ENCODE data around the gene GCSAML.

Gene GCSAML

GRCh38 chr1:247552231-247552630 lies 3.3 kb downstream of the GCSAML start:
- TF ChIP-seq NFIC (IDR thresholded peaks at IDR 0.05): no peak
- no peak for TF ChIP-seq CREB1 (IDR thresholded peaks at IDR 0.05; ENCODE audit: low read depth)

DNA sequence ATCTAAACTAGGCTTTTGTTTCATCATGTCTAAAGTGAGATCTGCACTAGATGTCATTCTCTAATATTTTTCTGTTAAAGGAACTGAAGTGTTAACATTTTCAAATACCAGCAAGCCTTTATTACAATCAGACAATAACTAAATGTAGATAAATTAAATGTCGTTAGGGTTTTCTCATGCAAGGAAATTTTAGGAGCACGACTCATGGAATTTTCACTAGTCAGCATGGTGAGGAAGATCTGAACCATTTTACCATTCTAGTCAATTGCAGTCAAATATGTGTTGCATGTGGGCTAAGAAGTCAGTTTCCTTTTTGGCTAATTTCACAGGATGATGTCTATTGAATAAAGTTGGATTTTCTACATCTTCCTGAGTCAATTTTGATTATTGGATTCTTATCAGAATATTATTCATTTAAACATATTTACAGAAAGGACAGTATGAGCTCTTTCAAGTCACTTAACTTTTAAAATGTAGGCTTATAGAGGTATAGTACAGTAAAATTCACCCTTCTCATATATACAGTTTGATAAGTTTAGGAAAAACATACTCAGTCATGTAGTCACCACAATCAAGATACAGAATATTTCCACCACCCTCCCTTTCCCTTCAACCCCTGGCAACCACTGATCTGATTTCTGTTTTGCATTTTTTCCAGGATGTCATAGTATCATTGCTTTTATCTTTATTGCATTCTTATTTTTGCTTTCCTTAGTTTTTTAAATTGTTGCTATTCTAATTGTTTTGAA lies 9.2 kb downstream of the GCSAML start:
- TF ChIP-seq, protein P1, sequence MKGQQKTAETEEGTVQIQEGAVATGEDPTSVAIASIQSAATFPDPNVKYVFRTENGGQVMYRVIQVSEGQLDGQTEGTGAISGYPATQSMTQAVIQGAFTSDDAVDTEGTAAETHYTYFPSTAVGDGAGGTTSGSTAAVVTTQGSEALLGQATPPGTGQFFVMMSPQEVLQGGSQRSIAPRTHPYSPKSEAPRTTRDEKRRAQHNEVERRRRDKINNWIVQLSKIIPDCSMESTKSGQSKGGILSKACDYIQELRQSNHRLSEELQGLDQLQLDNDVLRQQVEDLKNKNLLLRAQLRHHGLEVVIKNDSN (IDR thresholded peaks at IDR 0.05): no peak
- TF ChIP-seq TEAD4 (IDR thresholded peaks at IDR 0.05) (no peak), NFIC (IDR thresholded peaks at IDR 0.05) (no peak), EGR1 (IDR thresholded peaks at IDR 0.05) (no peak), TCF12 (IDR thresholded peaks at IDR 0.05; ENCODE audit: low read depth) (no peak), REST (IDR thresholded peaks at IDR 0.05; ENCODE audit: low read depth) (no peak), ZBTB7A (IDR thresholded peaks at IDR 0.05; ENCODE audit: low read depth) (no peak), EP300 (IDR thresholded peaks at IDR 0.05; ENCODE audit: borderline replicate concordance) (no peak), CEBPB (IDR thresholded peaks at IDR 0.05) (no peak), FOXM1 (IDR thresholded peaks at IDR 0.05; ENCODE audit: borderline replicate concordance, low read depth) (no peak), TAF1 (IDR thresholded peaks at IDR 0.05; ENCODE audit: low read depth) (no peak), RAD21 (IDR thresholded peaks at IDR 0.05; ENCODE audit: low read depth) (no peak), YY1 (IDR thresholded peaks at IDR 0.05; ENCODE audit: low read depth) (no peak), CREB1 (IDR thresholded peaks at IDR 0.05; ENCODE audit: low read depth) (no peak)

- TF ChIP-seq CEBPB (IDR thresholded peaks at IDR 0.05): no peak
- no peak for TF ChIP-seq FOXM1 (IDR thresholded peaks at IDR 0.05; ENCODE audit: borderline replicate concordance, low read depth)
- no peak for TF ChIP-seq YY1 (IDR thresholded peaks at IDR 0.05; ENCODE audit: low read depth)
- TF ChIP-seq, protein P1 (IDR thresholded peaks at IDR 0.05): no peak
- TF ChIP-seq EGR1 (IDR thresholded peaks at IDR 0.05): no peak
- TF ChIP-seq EP300 (IDR thresholded peaks at IDR 0.05; ENCODE audit: borderline replicate concordance): no peak
- TF ChIP-seq REST (IDR thresholded peaks at IDR 0.05; ENCODE audit: low read depth): no peak
- TF ChIP-seq TAF1 (IDR thresholded peaks at IDR 0.05; ENCODE audit: low read depth): no peak
Measured at GRCh38 chr1:247561711-247562110, 12.8 kb downstream of the GCSAML start.

GRCh38 chr1:247562198-247562597 lies 13.3 kb downstream of the GCSAML start:
- TF ChIP-seq TEAD4 (IDR thresholded peaks at IDR 0.05) (no peak), ZBTB7A (IDR thresholded peaks at IDR 0.05; ENCODE audit: low read depth) (no peak), EP300 (IDR thresholded peaks at IDR 0.05; ENCODE audit: borderline replicate concordance) (no peak), REST (IDR thresholded peaks at IDR 0.05; ENCODE audit: low read depth) (no peak), CEBPB (IDR thresholded peaks at IDR 0.05) (no peak), EGR1 (IDR thresholded peaks at IDR 0.05) (no peak), RAD21 (IDR thresholded peaks at IDR 0.05; ENCODE audit: low read depth) (no peak), NFIC (IDR thresholded peaks at IDR 0.05) (no peak), FOXM1 (IDR thresholded peaks at IDR 0.05; ENCODE audit: borderline replicate concordance, low read depth) (no peak)

DNA sequence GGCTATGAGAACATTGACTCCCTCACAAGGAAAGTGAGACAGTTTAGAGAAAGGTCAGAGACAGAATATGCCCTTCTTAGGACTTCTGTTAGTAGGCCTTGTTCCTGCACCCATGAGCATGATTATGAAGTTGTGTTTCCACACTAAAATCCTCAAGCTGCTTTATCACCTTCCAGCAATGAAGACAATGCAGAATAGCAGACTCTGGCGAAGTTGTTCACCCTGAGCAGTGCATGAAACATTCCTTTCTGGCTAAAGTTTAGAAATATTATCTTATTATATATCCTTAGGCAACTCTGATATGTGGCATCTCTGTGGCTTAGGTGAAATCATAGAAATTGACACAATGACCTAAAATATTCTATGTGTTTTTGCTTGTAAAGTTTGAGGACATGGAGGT lies 25.3 kb downstream of the GCSAML start:
- TF ChIP-seq TCF12 (IDR thresholded peaks at IDR 0.05; ENCODE audit: low read depth) (no peak), YY1 (IDR thresholded peaks at IDR 0.05; ENCODE audit: low read depth) (no peak), ZBTB7A (IDR thresholded peaks at IDR 0.05; ENCODE audit: low read depth) (no peak), TAF1 (IDR thresholded peaks at IDR 0.05; ENCODE audit: low read depth) (no peak), EP300 (IDR thresholded peaks at IDR 0.05; ENCODE audit: borderline replicate concordance) (no peak), TEAD4 (IDR thresholded peaks at IDR 0.05) (no peak), REST (IDR thresholded peaks at IDR 0.05; ENCODE audit: low read depth) (no peak), FOXM1 (IDR thresholded peaks at IDR 0.05; ENCODE audit: borderline replicate concordance, low read depth) (no peak), RAD21 (IDR thresholded peaks at IDR 0.05; ENCODE audit: low read depth) (no peak), CEBPB (IDR thresholded peaks at IDR 0.05) (no peak), EGR1 (IDR thresholded peaks at IDR 0.05) (no peak), NFIC (IDR thresholded peaks at IDR 0.05) (no peak), CREB1 (IDR thresholded peaks at IDR 0.05; ENCODE audit: low read depth) (no peak)
- TF ChIP-seq, protein P2, sequence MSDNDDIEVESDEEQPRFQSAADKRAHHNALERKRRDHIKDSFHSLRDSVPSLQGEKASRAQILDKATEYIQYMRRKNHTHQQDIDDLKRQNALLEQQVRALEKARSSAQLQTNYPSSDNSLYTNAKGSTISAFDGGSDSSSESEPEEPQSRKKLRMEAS (IDR thresholded peaks at IDR 0.05): no peak
- TF ChIP-seq, protein P1 (IDR thresholded peaks at IDR 0.05): no peak
